Occipital lobe (tissue), 2 donors: ENCODE data around the gene ZNF804A. TPM values are rescaled to one million over a fixed set of nuclear protein-coding genes. Genes with fewer than 3 reads are reported as not detected.

Experiments
- DNase-seq: peaks from one replicate; lab custom pipeline; 2025; lab: John Stamatoyannopoulos, UW
- total RNA-seq: library from RNA; depleted of rRNA; stranded (reverse); fragments of >200 nt; gene quantifications from one replicate; pipeline ENCODE4 v1.2.3, GENCODE V29; 2014

The ZNF804A gene
- total RNA-seq, 1 donor from 2014 or later: 15.6 TPM

DNA sequence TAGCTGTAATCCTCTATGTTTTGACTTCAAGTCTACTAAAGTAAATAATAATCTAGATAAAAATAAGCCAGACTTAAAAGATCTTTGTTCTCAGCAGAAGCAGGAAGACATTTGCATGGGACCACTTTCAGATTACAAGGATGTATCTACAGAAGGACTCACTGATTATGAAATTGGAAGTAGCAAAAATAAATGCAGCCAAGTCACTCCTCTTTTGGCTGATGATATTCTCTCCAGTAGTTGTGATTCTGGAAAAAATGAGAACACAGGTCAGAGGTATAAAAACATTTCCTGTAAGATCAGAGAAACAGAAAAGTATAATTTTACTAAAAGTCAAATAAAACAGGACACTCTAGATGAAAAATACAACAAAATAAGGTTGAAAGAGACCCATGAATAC is 338.4 kb downstream of the ZNF804A start:
- no peak for DNase-seq

- DNase-seq: no peak
Observed at GRCh38 chr2:184938221-184938985, 340.1 kb downstream of the ZNF804A start.

DNA sequence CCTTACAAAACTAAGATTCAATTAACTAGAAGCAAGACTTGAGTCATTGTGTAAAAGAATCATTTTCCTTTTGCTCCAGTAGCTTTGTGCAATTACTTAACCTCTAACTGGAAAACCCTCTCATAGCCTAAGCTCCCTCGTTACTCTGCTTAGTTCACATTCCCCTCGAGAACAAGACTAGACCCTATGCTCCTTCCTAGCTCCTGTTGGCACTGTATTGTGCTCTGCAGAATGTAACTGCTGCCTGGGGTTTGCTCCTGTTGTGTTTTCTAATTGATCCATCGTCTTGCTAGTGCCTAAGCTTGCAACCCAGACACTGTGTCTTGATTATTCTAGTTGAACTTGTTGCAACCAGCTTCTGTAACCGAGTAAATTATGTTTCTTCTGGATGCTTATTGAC is 347.0 kb downstream of the ZNF804A start:
- DNase-seq: no peak

- DNase-seq: no peak
Observed at GRCh38 chr2:184945824-184946223, 347.5 kb downstream of the ZNF804A start.

GRCh38 chr2:184956856-184957255 is 358.5 kb downstream of the ZNF804A start:
- DNase-seq: no peak

DNA sequence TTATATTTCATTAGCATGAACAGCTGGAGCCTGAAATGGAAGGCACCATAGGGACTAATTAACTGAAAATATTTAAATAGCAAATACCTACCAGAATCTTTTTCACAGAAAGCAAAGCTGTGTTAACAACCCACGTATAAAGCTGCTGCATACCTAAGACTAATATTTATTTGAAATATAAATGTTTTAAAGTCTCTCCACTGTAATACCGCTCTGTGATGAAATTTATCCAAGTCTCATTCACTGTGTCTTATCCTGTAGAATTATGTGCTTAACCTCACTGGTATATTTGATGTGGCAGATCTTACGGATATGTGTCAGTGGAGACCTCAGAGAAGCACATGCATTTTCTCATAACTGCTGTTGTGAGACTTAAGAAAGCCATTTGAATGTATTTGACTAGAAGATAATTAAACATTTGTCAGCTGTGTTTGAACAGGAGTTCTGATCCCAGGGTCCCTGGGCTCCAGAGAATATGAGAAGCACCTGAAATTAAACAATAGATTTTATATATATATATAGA is 373.3 kb downstream of the ZNF804A start:
- no peak for DNase-seq
